HG03432 (cell line): Measurements from ENCODE around the gene MASP2.
"Not testable (repeated sequence)": the region's sequence is repeated elsewhere in the genome, so short reads cannot be mapped to it uniquely, and the experiment has no call there.

ENCODE experiments used
- ATAC-seq: cut with Tn5 transposase; IDR thresholded peaks from one replicate; pipeline ENCODE4 v1.9.1; 2021; ENCODE audit warnings: mild to moderate bottlenecking, moderate library complexity; ENCODE audit not compliant: unreplicated experiment

MASP2 gene

DNA sequence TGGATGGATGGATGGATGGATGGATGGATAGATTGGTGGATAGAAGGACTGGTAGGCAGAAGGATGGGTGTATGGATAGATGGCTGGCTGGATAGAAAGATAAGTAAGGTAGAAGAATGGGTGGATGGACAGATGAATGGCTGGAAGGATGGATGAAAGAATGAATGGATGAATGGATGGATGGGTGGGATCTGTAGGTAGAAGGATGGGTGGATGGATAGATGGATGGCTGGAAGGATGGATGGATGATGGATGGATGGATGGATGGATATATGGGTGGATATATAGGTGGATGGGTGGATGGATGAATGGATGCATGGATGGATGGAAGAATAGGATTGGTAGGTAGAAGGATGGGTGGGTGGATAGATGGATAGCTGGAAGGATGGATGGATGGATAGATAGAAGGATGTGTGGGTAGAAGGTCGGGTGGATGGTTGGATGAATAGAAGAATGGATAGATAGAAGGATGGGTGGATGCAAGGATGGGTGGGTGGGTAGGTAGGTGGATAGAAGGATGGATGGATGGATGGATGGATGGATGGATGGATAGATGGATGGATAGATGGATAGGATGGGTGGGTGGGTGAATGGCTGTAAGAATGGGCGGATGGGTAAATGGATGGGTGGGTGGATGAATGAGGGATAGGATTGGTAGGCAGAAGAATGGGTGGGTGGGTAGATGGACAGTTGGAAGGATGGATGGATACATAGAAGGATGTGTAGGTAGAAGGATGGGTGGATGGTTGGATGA is 7.5 kb downstream of the MASP2 start:
- no peak for ATAC-seq

DNA sequence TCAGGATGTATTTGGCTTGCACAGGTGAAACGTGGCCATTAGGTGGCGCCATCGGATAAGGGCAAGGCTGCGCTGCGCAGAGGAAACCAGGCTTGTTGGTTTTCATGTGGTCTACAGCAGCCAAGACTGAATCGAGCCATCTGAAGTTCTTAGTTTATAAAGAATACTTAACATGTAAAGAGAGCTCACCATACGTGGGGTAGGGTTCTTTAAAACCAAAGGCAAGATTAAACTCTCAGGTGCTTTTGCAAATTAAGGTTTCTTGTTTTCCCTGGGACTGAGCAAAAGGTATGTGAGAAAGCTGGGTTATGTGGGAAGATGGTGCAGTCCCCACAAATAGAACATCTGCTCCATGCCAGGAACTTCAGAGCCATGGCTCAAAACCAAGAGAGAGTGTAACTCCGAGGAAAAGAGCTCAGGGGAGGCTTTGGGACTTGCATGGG is 9.3 kb downstream of the MASP2 start:
- ATAC-seq, result no peak

DNA sequence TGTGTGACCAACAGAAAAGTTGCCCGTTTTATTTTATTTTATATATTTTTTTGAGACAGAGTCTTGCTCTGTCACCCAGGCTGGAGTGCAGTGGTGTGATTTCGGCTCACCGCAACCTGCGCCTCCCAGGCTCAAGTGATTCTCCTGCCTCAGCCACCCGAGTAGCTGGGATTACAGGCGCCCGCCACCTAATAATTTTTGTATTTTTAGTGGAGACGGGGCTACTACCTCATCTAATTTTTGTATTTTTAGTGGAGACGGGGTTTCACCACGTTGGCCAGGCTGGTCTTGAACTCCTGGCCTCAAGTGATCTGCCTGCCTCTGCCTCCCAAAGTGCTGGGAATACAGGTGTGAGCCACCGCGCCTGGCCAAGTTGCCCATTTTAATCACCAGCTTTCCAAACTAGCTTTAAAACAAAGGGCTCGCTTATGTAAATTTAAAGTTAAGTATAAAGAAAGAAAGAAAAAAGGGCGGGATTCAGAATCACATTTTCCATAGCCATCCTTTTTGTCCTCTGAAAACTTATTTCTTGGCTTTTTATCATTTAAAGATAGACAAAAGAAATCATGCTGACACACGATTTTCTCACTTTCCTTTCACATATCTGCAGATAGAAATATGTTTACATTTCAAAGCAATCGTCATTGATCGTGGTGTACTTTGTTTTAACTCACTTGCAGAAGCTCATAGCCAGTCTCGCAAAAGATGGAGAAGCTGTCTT is 9.9 kb downstream of the MASP2 start:
- ATAC-seq, result not testable (repeated sequence)

DNA sequence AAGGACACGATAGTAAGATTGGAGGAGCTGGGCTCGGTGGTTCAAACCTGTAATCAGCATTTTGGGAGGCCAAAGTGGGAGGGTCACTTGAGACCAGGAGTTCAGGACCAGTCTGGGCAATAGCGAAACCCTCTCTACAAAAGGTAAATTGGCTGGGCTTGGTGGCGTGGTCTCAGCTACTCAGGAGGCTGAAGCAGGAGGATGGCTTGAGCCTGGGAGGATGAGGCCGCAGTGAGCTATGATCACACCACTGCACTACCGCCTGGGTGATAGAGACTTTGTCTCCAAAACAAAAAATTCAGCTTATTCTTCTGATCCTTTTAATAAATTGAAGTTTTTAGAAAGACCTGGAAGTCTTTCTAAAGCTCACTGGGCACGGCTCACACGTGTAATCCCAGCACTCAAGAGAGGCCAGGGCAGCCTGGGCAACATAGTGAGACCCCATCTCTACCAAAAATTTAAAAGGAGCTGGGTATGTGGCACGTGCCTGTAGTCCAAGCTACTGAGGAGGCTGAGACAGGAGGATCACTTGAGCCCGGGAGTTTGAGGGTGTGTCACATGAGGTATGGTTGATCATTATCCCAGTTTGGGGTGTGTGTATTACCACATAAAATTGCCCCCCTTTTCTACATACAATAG is 15.3 kb downstream of the MASP2 start:
- ATAC-seq, result no peak

DNA sequence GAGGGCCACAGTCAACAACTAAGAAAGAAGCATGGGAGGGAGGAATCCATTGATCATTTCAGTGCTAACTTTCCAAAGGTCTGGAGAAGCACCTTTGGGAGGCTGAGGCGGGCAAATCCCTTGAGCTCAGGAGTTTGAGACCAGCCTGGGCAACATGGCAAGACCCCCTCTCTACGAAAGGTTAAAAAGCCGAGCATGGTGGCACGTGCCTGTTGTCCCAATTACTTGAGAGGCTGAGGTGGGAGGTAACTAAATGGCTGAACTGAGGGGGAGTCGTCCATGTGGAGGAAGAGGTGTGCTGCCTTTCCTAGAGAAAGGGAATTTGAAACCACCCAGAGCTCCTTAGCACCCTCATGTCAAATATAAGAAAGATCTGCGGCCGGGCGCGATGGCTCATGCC is 16.2 kb downstream of the MASP2 start:
- ATAC-seq, result no peak

DNA sequence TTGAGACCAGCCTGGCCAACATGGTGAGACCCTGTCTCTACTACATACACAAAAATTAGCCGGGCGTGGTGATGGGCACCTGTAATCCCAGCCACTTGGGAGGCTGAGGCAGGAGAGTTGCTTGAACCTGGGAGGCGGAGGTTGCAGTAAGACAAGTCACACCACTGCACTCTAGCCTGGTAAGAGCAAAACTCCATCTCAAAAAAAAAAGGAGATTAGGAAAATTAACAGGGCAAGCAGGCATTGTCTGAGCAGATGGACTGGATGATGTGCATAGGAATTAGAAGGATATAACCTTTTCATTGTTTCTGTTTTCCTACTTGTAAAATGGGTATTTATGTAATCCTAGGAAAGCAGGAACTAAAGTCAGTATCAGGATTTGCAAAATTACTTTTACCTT is 19.0 kb downstream of the MASP2 start:
- no peak for ATAC-seq

DNA sequence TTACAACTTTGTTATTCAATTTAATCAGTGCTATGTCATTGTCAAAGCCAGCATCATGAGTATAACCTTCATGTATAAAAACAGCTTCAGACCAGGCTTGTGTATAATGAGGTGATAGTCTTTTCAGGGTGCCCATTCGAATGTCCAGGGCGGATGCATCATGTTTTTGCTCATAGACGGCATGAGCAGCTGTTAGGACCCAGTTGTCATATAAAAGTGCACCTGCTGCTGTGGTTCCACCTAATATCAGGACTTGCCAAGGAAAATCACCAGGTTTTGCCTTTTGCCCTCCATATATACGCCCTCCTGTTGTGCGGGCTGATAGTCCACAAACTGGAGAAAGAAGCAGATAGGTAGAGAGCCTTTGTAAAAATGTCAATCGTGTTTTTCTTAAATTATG is 19.7 kb downstream of the MASP2 start:
- no peak for ATAC-seq

DNA sequence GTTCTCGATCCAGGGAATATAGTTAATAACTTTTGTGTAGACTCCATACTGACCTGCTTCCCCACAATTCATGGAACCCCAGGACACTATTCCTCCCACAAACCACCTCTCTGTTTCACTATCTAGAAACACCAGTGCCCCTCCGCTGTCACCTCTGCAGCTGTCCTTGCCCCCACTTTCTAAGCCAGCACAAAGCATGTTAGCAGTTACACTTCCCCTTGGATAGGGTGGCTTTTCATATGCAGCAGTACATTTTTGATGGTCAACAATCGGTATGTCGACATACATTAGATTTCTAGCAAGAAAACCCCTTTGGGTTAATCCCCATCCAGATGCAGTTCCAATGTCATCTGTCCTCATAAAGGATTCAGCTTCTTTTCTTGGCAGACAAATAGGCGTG is 20.1 kb downstream of the MASP2 start:
- ATAC-seq, result no peak

DNA sequence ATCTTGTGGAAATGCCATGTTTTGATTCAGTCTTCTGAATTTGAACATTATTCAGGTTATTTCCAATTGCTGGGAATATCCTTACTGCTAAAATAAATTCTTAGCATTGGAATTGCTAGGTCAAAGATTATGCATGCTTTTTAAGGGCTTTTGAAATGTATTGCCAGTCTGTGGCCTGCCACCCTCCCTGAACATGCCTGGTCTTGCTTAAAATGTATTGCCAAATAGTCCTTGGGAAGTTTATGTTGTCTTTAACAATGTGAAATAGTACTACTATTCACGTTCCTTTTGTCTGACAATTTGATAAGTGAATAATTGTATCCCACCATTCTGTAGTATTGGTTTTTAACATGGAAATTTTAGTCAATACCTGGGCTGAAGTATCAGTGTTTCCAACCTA is 21.0 kb downstream of the MASP2 start:
- no peak for ATAC-seq

DNA sequence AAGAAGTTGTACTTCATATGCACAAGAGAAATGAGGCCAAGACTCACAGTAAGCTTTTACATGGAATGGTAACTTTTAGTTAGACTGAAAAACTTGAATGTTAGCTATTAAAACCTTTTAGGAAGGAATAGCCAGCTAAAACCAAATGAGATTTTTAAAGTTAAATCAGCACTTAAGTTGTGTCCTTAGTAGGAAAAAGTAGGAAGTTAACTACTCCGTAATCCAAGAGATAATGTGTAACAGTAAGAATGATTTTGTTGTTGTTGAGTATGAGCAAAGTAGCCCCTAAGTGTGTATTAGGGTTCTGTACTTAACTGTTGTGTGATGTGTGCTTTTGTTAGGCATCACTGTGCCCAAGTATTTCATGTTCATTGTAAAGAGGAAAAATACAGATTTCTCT is 21.4 kb downstream of the MASP2 start:
- ATAC-seq, result no peak

DNA sequence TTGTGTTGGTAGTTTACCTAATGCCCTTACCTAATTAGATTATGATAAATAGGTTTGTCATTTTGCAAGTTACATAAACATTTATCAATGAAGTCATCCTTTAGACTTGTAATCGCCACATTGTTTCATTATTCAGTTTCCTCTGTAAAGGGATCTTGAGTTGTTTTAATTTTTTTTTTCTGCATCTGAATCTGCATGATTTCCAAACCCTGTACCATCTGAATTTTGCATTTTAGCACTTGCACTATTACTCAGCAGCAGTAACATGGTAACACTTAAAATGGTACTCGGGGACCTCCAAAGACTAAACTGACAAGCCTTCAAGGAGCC is 22.2 kb downstream of the MASP2 start:
- no peak for ATAC-seq

DNA sequence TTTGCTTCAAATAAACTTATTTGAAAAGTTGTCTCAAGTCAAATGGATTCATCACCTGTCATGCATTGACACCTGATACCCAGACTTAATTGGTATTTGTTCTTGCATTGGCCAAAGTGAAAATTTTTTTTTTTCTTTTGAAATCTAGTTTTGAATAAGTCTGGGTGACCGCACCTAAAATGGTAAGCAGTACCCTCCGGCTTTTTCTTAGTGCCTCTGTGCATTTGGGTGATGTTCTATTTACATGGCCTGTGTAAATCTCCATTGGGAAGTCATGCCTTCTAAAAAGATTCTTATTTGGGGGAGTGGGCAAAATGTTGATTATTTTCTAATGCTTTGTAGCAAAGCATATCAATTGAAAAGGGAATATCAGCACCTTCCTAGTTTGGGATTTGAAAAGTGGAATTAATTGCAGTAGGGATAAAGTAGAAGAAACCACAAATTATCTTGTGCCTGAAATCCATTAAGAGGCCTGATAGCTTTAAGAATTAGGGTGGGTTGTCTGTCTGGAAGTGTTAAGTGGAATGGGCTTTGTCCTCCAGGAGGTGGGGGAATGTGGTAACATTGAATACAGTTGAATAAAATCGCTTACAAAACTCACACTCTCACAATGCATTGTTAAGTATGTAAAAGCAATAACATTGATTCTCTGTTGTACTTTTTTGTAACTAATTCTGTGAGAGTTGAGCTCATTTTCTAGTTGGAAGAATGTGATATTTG is 22.7 kb downstream of the MASP2 start:
- no peak for ATAC-seq

DNA sequence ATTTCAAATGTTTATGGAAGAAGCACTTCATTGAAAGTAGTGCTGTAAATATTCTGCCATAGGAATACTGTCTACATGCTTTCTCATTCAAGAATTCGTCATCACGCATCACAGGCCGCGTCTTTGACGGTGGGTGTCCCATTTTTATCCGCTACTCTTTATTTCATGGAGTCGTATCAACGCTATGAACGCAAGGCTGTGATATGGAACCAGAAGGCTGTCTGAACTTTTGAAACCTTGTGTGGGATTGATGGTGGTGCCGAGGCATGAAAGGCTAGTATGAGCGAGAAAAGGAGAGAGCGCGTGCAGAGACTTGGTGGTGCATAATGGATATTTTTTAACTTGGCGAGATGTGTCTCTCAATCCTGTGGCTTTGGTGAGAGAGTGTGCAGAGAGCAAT is 23.8 kb downstream of the MASP2 start:
- no peak for ATAC-seq

DNA sequence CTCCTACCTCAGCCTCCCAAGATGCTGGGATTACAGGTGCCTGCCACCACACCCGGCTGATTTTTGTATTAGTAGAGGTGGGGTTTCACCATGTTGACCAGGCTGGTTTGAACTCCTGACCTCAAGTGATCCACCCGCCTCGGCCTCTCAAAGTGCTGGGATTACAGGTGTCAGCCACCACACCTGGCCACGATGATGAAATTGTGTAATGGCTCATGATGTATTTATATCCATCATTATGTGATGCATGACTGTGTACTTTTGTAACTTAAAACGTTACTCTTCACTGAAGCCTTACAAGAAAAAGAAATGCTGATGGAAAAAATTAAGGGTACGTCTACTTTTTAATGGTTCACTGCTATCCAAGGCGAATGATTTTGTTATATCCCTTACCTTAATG is 27.1 kb downstream of the MASP2 start:
- no peak for ATAC-seq

DNA sequence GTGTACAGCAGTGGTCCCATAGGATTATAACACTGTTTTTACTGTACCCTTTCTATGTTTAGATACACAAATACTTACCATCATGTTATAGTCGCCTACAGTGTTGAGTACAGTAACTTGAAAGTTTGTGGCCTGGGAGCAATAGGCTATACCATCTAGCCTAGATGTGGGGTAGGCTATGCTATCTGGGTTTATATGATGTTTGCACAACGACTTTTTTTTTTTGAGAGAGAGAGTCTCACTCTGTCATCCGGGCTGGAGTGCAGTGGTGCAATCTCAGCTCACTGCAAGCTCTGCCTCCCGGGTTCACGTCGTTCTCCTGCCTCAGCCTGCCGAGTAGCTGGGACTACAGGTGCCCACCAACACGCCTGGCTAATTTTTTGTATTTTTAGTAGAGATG is 27.7 kb downstream of the MASP2 start:
- ATAC-seq, result not testable (repeated sequence)

DNA sequence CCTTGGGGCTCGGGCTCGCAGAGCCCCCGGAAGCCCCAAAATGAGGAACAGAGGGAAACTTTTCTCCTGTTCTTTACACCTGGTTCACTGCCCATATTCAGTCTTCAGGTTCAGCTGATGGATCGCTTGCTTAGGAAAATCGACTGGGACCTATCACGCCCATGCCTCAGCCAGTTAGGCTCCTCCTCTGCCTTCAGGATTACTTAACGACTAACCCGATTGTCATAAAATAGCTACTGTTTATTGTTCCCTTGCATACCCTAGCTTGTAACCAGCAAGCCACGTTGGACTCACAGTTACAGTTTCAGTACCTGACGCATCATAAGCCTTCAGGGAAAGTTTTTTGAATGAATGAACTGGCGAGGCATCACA is 33.9 kb downstream of the MASP2 start:
- ATAC-seq, result no peak

DNA sequence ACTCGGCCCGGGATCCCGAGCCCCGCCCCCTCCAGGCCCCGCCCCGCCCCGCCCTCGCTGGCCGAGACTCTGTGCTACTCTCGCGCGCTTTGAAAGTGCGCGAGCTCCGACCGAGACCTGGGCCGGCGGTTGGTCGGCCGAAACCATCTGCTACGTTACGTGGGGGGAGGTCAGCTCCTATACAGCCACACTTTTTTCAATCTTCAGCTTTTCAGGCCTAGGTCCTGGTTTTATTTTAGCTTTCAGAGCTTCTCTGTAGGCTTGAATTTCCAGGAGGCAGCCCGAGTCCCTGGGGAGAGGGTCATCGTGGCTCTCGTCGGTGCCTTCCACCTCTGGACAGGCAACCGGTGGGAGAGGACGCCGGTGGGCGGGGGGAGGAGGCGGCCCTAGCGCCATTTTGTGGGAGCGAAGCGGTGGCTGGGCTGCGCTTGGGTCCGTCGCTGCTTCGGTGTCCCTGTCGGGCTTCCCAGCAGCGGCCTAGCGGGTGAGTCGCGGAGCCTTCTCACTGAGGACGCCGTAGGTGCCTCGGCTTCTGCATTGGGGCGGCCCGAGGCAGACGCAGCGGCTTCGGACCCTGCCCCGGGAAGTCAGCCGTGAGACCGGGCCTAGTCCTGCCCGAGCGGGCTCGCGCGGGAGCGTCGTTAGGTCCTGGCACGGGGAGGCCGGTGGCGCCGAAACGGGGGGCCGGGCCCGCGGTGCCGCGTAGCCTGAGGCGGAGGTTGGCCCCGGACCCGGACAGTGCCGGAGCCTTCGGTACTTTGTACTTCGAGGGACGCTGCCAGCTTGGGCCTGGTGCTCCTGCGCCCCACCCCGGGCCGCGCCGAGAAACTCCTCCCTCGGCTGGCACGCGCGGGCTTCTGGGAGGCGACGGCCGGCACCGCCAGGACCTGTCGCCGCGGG is 34.5 kb downstream of the MASP2 start, which contains the start of gene TARDBP:
TSS of gene TARDBP (plus strand) at position 395 of the 900 bp plus-strand sequence. CDS start 1,074 bp downstream, outside the sequence.
- peak; percentile 92 for ATAC-seq

DNA sequence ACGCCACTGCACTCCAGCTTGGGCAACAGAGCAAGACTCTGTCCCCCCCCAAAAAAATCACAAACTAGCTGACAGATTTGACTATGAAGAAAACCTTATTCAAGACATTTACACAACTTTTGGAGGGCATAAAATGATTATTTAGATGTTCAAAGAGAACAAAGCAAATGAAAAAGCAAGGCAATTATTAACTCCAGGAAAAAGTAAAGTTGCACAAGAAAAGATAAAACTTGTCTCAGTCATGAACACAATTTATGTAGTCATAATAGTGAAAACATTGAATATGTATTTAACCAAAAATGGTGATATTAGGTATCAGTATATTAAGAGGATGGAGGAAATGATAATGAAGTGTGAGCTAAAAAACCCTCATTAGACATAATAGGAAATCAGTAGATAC is 46.5 kb downstream of the MASP2 start:
- ATAC-seq, result no peak

DNA sequence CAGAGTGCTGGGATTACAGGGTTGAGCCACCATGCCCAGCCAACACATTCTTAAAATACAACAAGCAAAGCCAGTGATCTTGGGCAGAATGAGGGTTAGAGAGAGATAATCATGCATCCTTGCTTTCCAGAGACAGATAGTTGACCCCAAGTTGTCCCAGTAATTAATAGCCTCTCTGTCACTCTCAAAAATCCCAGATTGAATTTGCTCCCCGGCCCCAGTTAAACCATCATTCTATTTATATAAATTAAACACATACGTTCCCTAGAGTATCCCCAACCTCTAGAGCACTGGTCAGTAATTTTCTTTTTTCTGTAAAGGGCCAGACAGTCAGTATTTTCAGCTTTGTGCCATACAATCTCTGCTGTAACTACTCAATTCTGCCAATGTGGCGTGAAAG is 50.9 kb downstream of the MASP2 start:
- ATAC-seq, result no peak

DNA sequence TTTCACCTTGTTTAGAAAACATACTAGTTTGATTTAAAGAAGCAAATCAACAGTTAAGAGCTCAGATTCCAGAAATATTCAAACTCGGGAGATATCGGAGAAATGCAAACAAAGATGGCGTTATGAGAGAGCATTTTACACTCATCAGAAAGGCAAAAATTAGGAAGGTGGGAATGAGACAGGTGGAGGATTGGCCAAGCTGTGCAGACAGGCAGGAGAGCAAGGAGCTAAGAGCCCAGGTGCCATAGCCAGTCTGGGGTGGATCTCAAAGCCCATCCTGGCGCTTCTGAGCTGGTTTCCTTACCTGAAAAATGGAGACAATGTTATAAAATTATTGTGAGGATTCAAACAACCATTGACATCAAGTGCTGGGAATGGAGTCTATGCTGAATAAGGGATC is 54.2 kb downstream of the MASP2 start:
- no peak for ATAC-seq
